ENCODE data around the gene TTC29. TPM values are rescaled to one million over a fixed set of nuclear protein-coding genes. Genes with fewer than 3 reads are reported as not detected.

The TTC29 gene
- total and polyA plus RNA-seq, 2 donors (not counting 1 experiment from before 2014, with no cell fraction given), result 0.03 TPM; not detected in 1

- Histone ChIP-seq H3K9me3 (ENCODE audit: control insufficient read depth, insufficient read depth, low read depth, low read length) (no peaks in the 10 kb centered on the region), H3K27me3 (ENCODE audit: control insufficient read depth, insufficient read depth, low read length) (no peaks in the 10 kb centered on the region), H3K4me3 (replicated peaks in 1 of 4; ENCODE audit: control extremely low read depth in 1 of 4, insufficient read depth in 1 of 4, low read depth in 3 of 4, low read length in 4 of 4) (no peak overlapping the region), H2AFZ (ENCODE audit: low read length) (no peak overlapping the region), H3K79me2 (ENCODE audit: control insufficient read depth, insufficient read depth, low read length) (no peaks in the 10 kb centered on the region), H3K9ac (ENCODE audit: insufficient read depth, low read length) (no peak overlapping the region), H4K20me1 (ENCODE audit: control insufficient read depth, extremely low read depth, insufficient read depth, low read length) (no peaks in the 10 kb centered on the region), H3K4me2 (ENCODE audit: extremely low read depth, insufficient read depth, low read length) (no peak overlapping the region), H3K36me3 (ENCODE audit: control insufficient read depth, insufficient read depth, low read length) (no peaks in the 10 kb centered on the region), H3K4me1 (ENCODE audit: control insufficient read depth, extremely low read depth, insufficient read depth, low read length) (no peaks in the 10 kb centered on the region), H3K27ac (ENCODE audit: insufficient read depth, low read length) (no peak overlapping the region)
- no peak for DNase-seq (ENCODE audit: low read depth in 2 of 2)
- TF ChIP-seq CTCF (conservative IDR thresholded peaks at IDR 0.05 in 1 of 2, IDR thresholded peaks at IDR 0.05 in 1 of 2; ENCODE audit: low read depth in 1 of 2, low read length in 2 of 2) (no peak), EZH2 (IDR thresholded peaks at IDR 0.05; ENCODE audit: low read length, missing control alignments) (no peak)
Observed at GRCh38 chr4:146814750-146815149, 130.9 kb downstream of the TTC29 start.

GRCh38 chr4:146795711-146796110 lies 150.0 kb downstream of the TTC29 start:
- Histone ChIP-seq H3K9ac (ENCODE audit: insufficient read depth, low read length) (no peak overlapping the region), H3K79me2 (ENCODE audit: control insufficient read depth, insufficient read depth, low read length) (no peaks in the 10 kb centered on the region), H4K20me1 (ENCODE audit: control insufficient read depth, extremely low read depth, insufficient read depth, low read length) (no peaks in the 10 kb centered on the region), H2AFZ (ENCODE audit: low read length) (no peak overlapping the region), H3K4me1 (ENCODE audit: control insufficient read depth, extremely low read depth, insufficient read depth, low read length) (no peaks in the 10 kb centered on the region), H3K4me3 (replicated peaks in 1 of 4; ENCODE audit: control extremely low read depth in 1 of 4, insufficient read depth in 1 of 4, low read depth in 3 of 4, low read length in 4 of 4) (no peak overlapping the region), H3K9me3 (ENCODE audit: control insufficient read depth, insufficient read depth, low read depth, low read length) (no peaks in the 10 kb centered on the region), H3K36me3 (ENCODE audit: control insufficient read depth, insufficient read depth, low read length) (no peaks in the 10 kb centered on the region), H3K4me2 (ENCODE audit: extremely low read depth, insufficient read depth, low read length) (no peak overlapping the region), H3K27ac (ENCODE audit: insufficient read depth, low read length) (no peak overlapping the region), H3K27me3 (ENCODE audit: control insufficient read depth, insufficient read depth, low read length) (no peaks in the 10 kb centered on the region)
- DNase-seq (ENCODE audit: low read depth in 2 of 2), result no peak
- TF ChIP-seq EZH2 (IDR thresholded peaks at IDR 0.05; ENCODE audit: low read length, missing control alignments) (no peak), CTCF (conservative IDR thresholded peaks at IDR 0.05 in 1 of 2, IDR thresholded peaks at IDR 0.05 in 1 of 2; ENCODE audit: low read depth in 1 of 2, low read length in 2 of 2) (no peak)

- H3K27ac ChIP-seq (ENCODE audit: insufficient read depth, low read length), result no peak overlapping the region
- TF ChIP-seq CTCF (conservative IDR thresholded peaks at IDR 0.05 in 1 of 2, IDR thresholded peaks at IDR 0.05 in 1 of 2; ENCODE audit: low read depth in 1 of 2, low read length in 2 of 2) (no peak), EZH2 (IDR thresholded peaks at IDR 0.05; ENCODE audit: low read length, missing control alignments) (no peak)
- H3K4me2 ChIP-seq (ENCODE audit: extremely low read depth, insufficient read depth, low read length), result no peak overlapping the region
- H3K9me3 ChIP-seq (ENCODE audit: control insufficient read depth, insufficient read depth, low read depth, low read length), result no peaks in the 10 kb centered on the region
- H2AFZ ChIP-seq (ENCODE audit: low read length), result no peak overlapping the region
- DNase-seq (ENCODE audit: low read depth in 2 of 2), result no peak
- no peaks in the 10 kb centered on the region for H4K20me1 ChIP-seq (ENCODE audit: control insufficient read depth, extremely low read depth, insufficient read depth, low read length)
- H3K27me3 ChIP-seq (ENCODE audit: control insufficient read depth, insufficient read depth, low read length), result no peaks in the 10 kb centered on the region
- no peak overlapping the region for H3K4me3 ChIP-seq (replicated peaks in 1 of 4; ENCODE audit: control extremely low read depth in 1 of 4, insufficient read depth in 1 of 4, low read depth in 3 of 4, low read length in 4 of 4)
- H3K9ac ChIP-seq (ENCODE audit: insufficient read depth, low read length), result no peak overlapping the region
- H3K36me3 ChIP-seq (ENCODE audit: control insufficient read depth, insufficient read depth, low read length), result no peaks in the 10 kb centered on the region
- no peaks in the 10 kb centered on the region for H3K79me2 ChIP-seq (ENCODE audit: control insufficient read depth, insufficient read depth, low read length)
- H3K4me1 ChIP-seq (ENCODE audit: control insufficient read depth, extremely low read depth, insufficient read depth, low read length), result no peaks in the 10 kb centered on the region
Observed at GRCh38 chr4:146793727-146794126, 151.9 kb downstream of the TTC29 start.

Data from fibroblast of lung (primary cell).